Activated T-helper 1 cell treated with anti-CD3 and anti-CD28 coated beads, Interleukin-12 subunit alpha, Interleukin-12 subunit beta, Interleukin-2, Interleukin-4 antibody, amounts not matched to agents 30 ng/mL and 10 ng/mL and 1 ng/mL, durations not matched to agents 14 hours and 24 hours and 36 hours (primary cell): ENCODE data around the gene RBM15. TPM values are rescaled to one million over a fixed set of nuclear protein-coding genes. Genes with fewer than 3 reads are reported as not detected.

ENCODE experiments used
- DNase-seq: peaks from one replicate; pipeline ENCODE4 v3.0.0; 2021; ENCODE audit warnings: low spot score
- H3K27ac Mint-ChIP-seq: one replicate; pipeline ENCODE4 v1.8.0; 2021; ENCODE audit warnings: mild to moderate bottlenecking, mixed read lengths
- H3K27me3 Mint-ChIP-seq: one replicate; pipeline ENCODE4 v1.8.0; 2022; ENCODE audit warnings: mild to moderate bottlenecking, moderate library complexity, mixed read lengths; ENCODE audit not compliant: insufficient read depth
- H3K36me3 Mint-ChIP-seq: one replicate; pipeline ENCODE4 v1.8.0; 2021; ENCODE audit warnings: low read depth, mixed read lengths
- H3K4me1 Mint-ChIP-seq: one replicate; pipeline ENCODE4 v1.8.0; 2021; ENCODE audit warnings: low read depth, mixed read lengths
- H3K4me3 Mint-ChIP-seq: one replicate; pipeline ENCODE4 v1.8.0; 2021; ENCODE audit warnings: mild to moderate bottlenecking, moderate library complexity, mixed read lengths
- H3K9me3 Mint-ChIP-seq: one replicate; pipeline ENCODE4 v1.8.0; 2021; ENCODE audit warnings: mixed read lengths
- intact Hi-C: fragments of 100-400 bp; cut with micrococcal nuclease; formaldehyde crosslinking; loops from one replicate; pipeline ENCODE4 v1.15.1; 2024
- total RNA-seq: library from RNA; stranded (reverse); gene quantifications from 2 replicates; pipeline ENCODE4 v1.2.3, GENCODE V29; 2022

The RBM15 gene
- total RNA-seq, 1 donor from 2014 or later, result 58.5 TPM

GRCh38 chr1:110383251-110383990 lies 44.2 kb downstream of the RBM15 start:
- Mint-ChIP-seq H3K9me3 (no peaks in the 10 kb centered on the region), H3K36me3 (peaks cover 38% of the 10 kb centered on the region), H3K4me3 (peak overlapping the region; percentile 72), H3K27ac (peak overlapping the region; percentile 75), H3K27me3 (no peaks in the 10 kb centered on the region), H3K4me1 (peaks cover 21% of the 10 kb centered on the region)
- intact Hi-C loops, result no loop called here
- no peak for DNase-seq

GRCh38 chr1:110384581-110385321 lies 45.6 kb downstream of the RBM15 start:
- Mint-ChIP-seq H3K9me3 (no peaks in the 10 kb centered on the region), H3K4me3 (no peak overlapping the region), H3K36me3 (peaks cover 29% of the 10 kb centered on the region), H3K27me3 (no peaks in the 10 kb centered on the region), H3K27ac (no peak overlapping the region), H3K4me1 (peaks cover 21% of the 10 kb centered on the region)
- DNase-seq, result no peak
- intact Hi-C loops, result loop anchor here (5.0 kb wide), 1 partner anchor 37 kb away; no protein-coding TSS in a partner anchor

- peaks cover 25% of the 10 kb centered on the region for H3K36me3 Mint-ChIP-seq
- intact Hi-C loops, result loop anchor here (5.0 kb wide), 1 partner anchor 38 kb away; no protein-coding TSS in a partner anchor
- H3K27ac Mint-ChIP-seq, result no peak overlapping the region
- H3K27me3 Mint-ChIP-seq, result no peaks in the 10 kb centered on the region
- H3K4me1 Mint-ChIP-seq, result peaks cover 21% of the 10 kb centered on the region
- H3K4me3 Mint-ChIP-seq, result no peak overlapping the region
- H3K9me3 Mint-ChIP-seq, result no peaks in the 10 kb centered on the region
- DNase-seq, result no peak
Measured at GRCh38 chr1:110385369-110385768, 46.2 kb downstream of the RBM15 start.

- H3K9me3 Mint-ChIP-seq, result no peaks in the 10 kb centered on the region
- H3K4me3 Mint-ChIP-seq, result no peak overlapping the region
- peak overlapping the region; percentile 77 for H3K27ac Mint-ChIP-seq
- peaks cover 21% of the 10 kb centered on the region for H3K4me1 Mint-ChIP-seq
- H3K27me3 Mint-ChIP-seq, result no peaks in the 10 kb centered on the region
- intact Hi-C loops, result loop anchor here (5.0 kb wide), 1 partner anchor 40 kb away; no protein-coding TSS in a partner anchor
- DNase-seq, result no peak
- peaks cover 15% of the 10 kb centered on the region for H3K36me3 Mint-ChIP-seq
Measured at GRCh38 chr1:110387048-110387754, 48.0 kb downstream of the RBM15 start.

- Mint-ChIP-seq H3K27me3 (no peaks in the 10 kb centered on the region), H3K4me1 (peaks cover 6% of the 10 kb centered on the region), H3K9me3 (no peaks in the 10 kb centered on the region), H3K27ac (no peak overlapping the region), H3K36me3 (peaks cover 20% of the 10 kb centered on the region), H3K4me3 (no peak overlapping the region)
- no peak for DNase-seq
- intact Hi-C loops, result no loop called here
Measured at GRCh38 chr1:110390096-110390495, 50.9 kb downstream of the RBM15 start.

GRCh38 chr1:110390692-110391245 lies 51.6 kb downstream of the RBM15 start, which contains the start of gene SLC16A4:
Gene SLC16A4, minus strand, starts transcription at chr1:110391026. Its CDS starts 1,703 bp downstream, at chr1:110389323.
- Mint-ChIP-seq H3K27ac (no peak within 1 kb of the TSS), H3K36me3 (peaks cover 21% of the 10 kb centered on the region), H3K9me3 (no peaks in the 10 kb centered on the region), H3K27me3 (no peaks in the 10 kb centered on the region), H3K4me3 (no peak within 1 kb of the TSS), H3K4me1 (peaks cover 6% of the 10 kb centered on the region)
- intact Hi-C loops, result no loop called here
- no peak for DNase-seq

GRCh38 chr1:110393286-110393685 lies 54.1 kb downstream of the RBM15 start:
- no peaks in the 10 kb centered on the region for H3K9me3 Mint-ChIP-seq
- DNase-seq, result no peak
- intact Hi-C loops, result no loop called here
- no peak overlapping the region for H3K4me3 Mint-ChIP-seq
- H3K27me3 Mint-ChIP-seq, result no peaks in the 10 kb centered on the region
- no peaks in the 10 kb centered on the region for H3K4me1 Mint-ChIP-seq
- H3K27ac Mint-ChIP-seq, result no peak overlapping the region
- peaks cover 16% of the 10 kb centered on the region for H3K36me3 Mint-ChIP-seq

- Mint-ChIP-seq H3K9me3 (no peaks in the 10 kb centered on the region), H3K4me1 (no peaks in the 10 kb centered on the region), H3K4me3 (no peak overlapping the region), H3K36me3 (peaks cover 18% of the 10 kb centered on the region), H3K27ac (no peak overlapping the region), H3K27me3 (no peaks in the 10 kb centered on the region)
- DNase-seq, result no peak
- intact Hi-C loops, result no loop called here
Measured at GRCh38 chr1:110393691-110394492, 54.7 kb downstream of the RBM15 start.

- Mint-ChIP-seq H3K4me1 (no peaks in the 10 kb centered on the region), H3K27ac (no peak overlapping the region), H3K9me3 (no peaks in the 10 kb centered on the region), H3K36me3 (peaks cover 18% of the 10 kb centered on the region), H3K4me3 (no peak overlapping the region), H3K27me3 (no peaks in the 10 kb centered on the region)
- intact Hi-C loops, result no loop called here
- no peak for DNase-seq
Measured at GRCh38 chr1:110394493-110394820, 55.3 kb downstream of the RBM15 start.

Other genes with a start within 250 kb of the RBM15 start
- not detected in 2 replicates for gene UBL4B, start 226.9 kb upstream of the RBM15 start, total RNA-seq
- 0.05 and 0.23 TPM in 2 replicates for gene SLC6A17, start 188.9 kb upstream of the RBM15 start, total RNA-seq
- gene KCNC4, start 129.1 kb upstream of the RBM15 start, total RNA-seq, result 11.8 and 14.3 TPM in 2 replicates
- 0.16 and 0.39 TPM in 2 replicates for gene SLC16A4, start 51.6 kb downstream of the RBM15 start, total RNA-seq
- gene LAMTOR5, start 68.3 kb downstream of the RBM15 start, total RNA-seq, result 163 and 184 TPM in 2 replicates
- not detected in 2 replicates for gene PROK1, start 111.8 kb downstream of the RBM15 start, total RNA-seq
- not detected in 2 replicates for gene KCNA10, start 179.8 kb downstream of the RBM15 start, total RNA-seq